Endodermal cell (in vitro differentiated cells): ENCODE data around the gene AHRR. TPM values are rescaled to one million over a fixed set of nuclear protein-coding genes. Genes with fewer than 3 reads are reported as not detected.

Experiments
- DNase-seq: peaks from one replicate; pipeline ENCODE4 v3.0.0-alpha.2; 2017
- H3K27ac ChIP-seq: 2 replicates; pipeline ENCODE4 v1.5.1; 2013; ENCODE audit warnings: mild to moderate bottlenecking, low read depth, low read length, moderate library complexity
- H3K27me3 ChIP-seq: 2 replicates; pipeline ENCODE4 v1.6.1; 2013; ENCODE audit warnings: mild to moderate bottlenecking, low read length, moderate library complexity; ENCODE audit not compliant: insufficient read depth, control insufficient read depth, poor library complexity, severe bottlenecking
- H3K36me3 ChIP-seq: 2 replicates; pipeline ENCODE4 v1.7.0; 2013; ENCODE audit warnings: mild to moderate bottlenecking, low read length, moderate library complexity; ENCODE audit not compliant: control insufficient read depth, insufficient read depth
- H3K4me1 ChIP-seq: one replicate; pipeline ENCODE4 v1.7.0; 2013; ENCODE audit warnings: low read length; ENCODE audit not compliant: control insufficient read depth, insufficient read depth
- H3K4me3 ChIP-seq: 2 replicates; pipeline ENCODE4 v1.5.1; 2013; ENCODE audit warnings: mild to moderate bottlenecking, low read length, moderate library complexity
- H3K9ac ChIP-seq: 2 replicates; pipeline ENCODE4 v1.6.1; 2013; ENCODE audit warnings: mild to moderate bottlenecking, low read length, moderate library complexity; ENCODE audit not compliant: poor library complexity, severe bottlenecking; ENCODE audit errors: extremely low read depth
- H3K9me3 ChIP-seq: 2 replicates; pipeline ENCODE4 v1.6.1; 2013; ENCODE audit warnings: mild to moderate bottlenecking, low read length, moderate library complexity; ENCODE audit not compliant: control insufficient read depth
- H3K27ac Mint-ChIP-seq: 2 replicates; pipeline ENCODE4 v1.8.0; 2020; ENCODE audit warnings: mixed read lengths
- H3K27me3 Mint-ChIP-seq: 2 replicates; pipeline ENCODE4 v1.8.0; 2021; ENCODE audit warnings: mild to moderate bottlenecking, mixed read lengths; ENCODE audit not compliant: insufficient read depth
- H3K36me3 Mint-ChIP-seq: 2 replicates; pipeline ENCODE4 v1.8.0; 2020; ENCODE audit warnings: low read depth, mixed read lengths
- H3K4me1 Mint-ChIP-seq: 2 replicates; pipeline ENCODE4 v1.8.0; 2020; ENCODE audit warnings: mixed read lengths
- H3K4me3 Mint-ChIP-seq: 2 replicates; pipeline ENCODE4 v1.8.0; 2020; ENCODE audit warnings: mild to moderate bottlenecking, moderate library complexity, mixed read lengths
- H3K9me3 Mint-ChIP-seq: 2 replicates; pipeline ENCODE4 v1.8.0; 2020; ENCODE audit warnings: mild to moderate bottlenecking, mixed read lengths
- CTCF ChIP-seq: fragments of 200-600 bp; sonication (generic); conservative IDR thresholded peaks from 2 replicates; pipeline ENCODE4 v1.5.0; 2021; ENCODE audit warnings: antibody characterized with exemption, mild to moderate bottlenecking
- WGBS, 2 experiments: methylation state at CpG; one replicate each; pipeline versions ENCODE4 v1.1.5 to v1.1.7; 2013; ENCODE audit warnings: missing lambda C conversion rate in 2 of 2, mixed read lengths in 1 of 2; ENCODE audit not compliant: insufficient coverage in 1 of 2, insufficient read length in 1 of 2; 5-methylcytosine and 5-hydroxymethylcytosine counted together
- total RNA-seq, 2 donors: library from RNA; stranded (reverse); fragmentation: NEBNext Ultra II Directional in 1 of 2; extraction: Animal tissue kit (Norgen Biotek cat#: 25700) in 1 of 2; gene quantifications; 2 replicates in 1 of 2; 3 replicates in 1 of 2; pipeline ENCODE4 v1.2.1, GENCODE V29; 2021

Gene AHRR
- total RNA-seq, 2 donors from 2014 or later = 1.4 to 2.0 TPM

GRCh38 chr5:439181-439580 lies 117.7 kb downstream of the AHRR start:
- Mint-ChIP-seq H3K9me3 (no peaks in the 10 kb centered on the region), H3K4me1 (peaks cover 2% of the 10 kb centered on the region), H3K36me3 (no peaks in the 10 kb centered on the region), H3K4me3 (no peak overlapping the region), H3K27ac (no peak overlapping the region), H3K27me3 (peaks cover 7% of the 10 kb centered on the region)
- Histone ChIP-seq H3K27me3 (no peaks in the 10 kb centered on the region), H3K27ac (no peak overlapping the region), H3K9me3 (no peaks in the 10 kb centered on the region), H3K4me3 (no peak overlapping the region), H3K36me3 (no peaks in the 10 kb centered on the region), H3K4me1 (peaks cover 6% of the 10 kb centered on the region), H3K9ac (no peak overlapping the region)
- TF ChIP-seq CTCF = no peak
- peak; percentile 20 for DNase-seq
- 81 to 94% methylated on average over 4 to 8 of the region's 8 CpGs for WGBS, 2 experiments

- peaks cover 4% of the 10 kb centered on the region for H3K4me1 Mint-ChIP-seq
- Histone ChIP-seq H3K9ac (no peak overlapping the region), H3K4me3 (no peak overlapping the region), H3K4me1 (peaks cover 6% of the 10 kb centered on the region), H3K36me3 (no peaks in the 10 kb centered on the region), H3K27ac (no peak overlapping the region), H3K27me3 (no peaks in the 10 kb centered on the region), H3K9me3 (no peaks in the 10 kb centered on the region)
- H3K27ac Mint-ChIP-seq = no peak overlapping the region
- no peaks in the 10 kb centered on the region for H3K36me3 Mint-ChIP-seq
- H3K9me3 Mint-ChIP-seq = no peaks in the 10 kb centered on the region
- H3K4me3 Mint-ChIP-seq = no peak overlapping the region
- no peak for TF ChIP-seq CTCF
- H3K27me3 Mint-ChIP-seq = peaks cover 7% of the 10 kb centered on the region
- 92 to 96% methylated on average over 13 to 14 of the region's 14 CpGs for WGBS, 2 experiments
- DNase-seq = peak; percentile 29
Observed at GRCh38 chr5:439636-440035, 118.1 kb downstream of the AHRR start.

GRCh38 chr5:440401-441201 lies 119.1 kb downstream of the AHRR start:
- Mint-ChIP-seq H3K36me3 (peaks cover 3% of the 10 kb centered on the region), H3K27me3 (peaks cover 4% of the 10 kb centered on the region), H3K9me3 (no peaks in the 10 kb centered on the region), H3K4me3 (no peak overlapping the region), H3K27ac (no peak overlapping the region), H3K4me1 (peaks cover 4% of the 10 kb centered on the region)
- Histone ChIP-seq H3K9ac (no peak overlapping the region), H3K36me3 (no peaks in the 10 kb centered on the region), H3K27me3 (no peaks in the 10 kb centered on the region), H3K4me1 (peaks cover 6% of the 10 kb centered on the region), H3K4me3 (no peak overlapping the region), H3K27ac (no peak overlapping the region), H3K9me3 (no peaks in the 10 kb centered on the region)
- DNase-seq = peak; percentile 29
- WGBS, 2 experiments = 86 to 89% methylated on average over 18 of the region's 18 CpGs
- TF ChIP-seq CTCF = no peak
